HG03097 (cell line): ENCODE measurements around the gene FOXL2.

Source experiments
- ATAC-seq: cut with Tn5 transposase; IDR thresholded peaks from one replicate; pipeline ENCODE4 v1.9.1; 2021; ENCODE audit not compliant: unreplicated experiment, low FRiP score

The FOXL2 gene

GRCh38 chr3:138945709-138946662 lies 951 bp downstream of the FOXL2 start:
- ATAC-seq: no peak

- no peak for ATAC-seq
These were observed 1.8 kb downstream of the FOXL2 start for GRCh38 chr3:138944929-138945708.

- no peak for ATAC-seq
These were observed 2.3 kb downstream of the FOXL2 start for GRCh38 chr3:138944654-138944928.

- no peak for ATAC-seq
These were observed 2.9 kb downstream of the FOXL2 start for GRCh38 chr3:138943724-138944653.

- ATAC-seq: no peak
These were observed 3.9 kb downstream of the FOXL2 start for GRCh38 chr3:138942861-138943623.

- ATAC-seq: no peak
These were observed 4.7 kb downstream of the FOXL2 start for GRCh38 chr3:138942271-138942670.

GRCh38 chr3:138941259-138941885 lies 5.6 kb downstream of the FOXL2 start:
- ATAC-seq: no peak

- ATAC-seq: no peak
These were observed 6.5 kb downstream of the FOXL2 start for GRCh38 chr3:138940446-138940845.

GRCh38 chr3:138939561-138940241 lies 7.2 kb downstream of the FOXL2 start:
- ATAC-seq: no peak

GRCh38 chr3:138938877-138939560 lies 7.9 kb downstream of the FOXL2 start:
- ATAC-seq: no peak

- ATAC-seq: no peak
These were observed 8.7 kb downstream of the FOXL2 start for GRCh38 chr3:138938056-138938876.

GRCh38 chr3:138937690-138938055 lies 9.3 kb downstream of the FOXL2 start:
- no peak for ATAC-seq

GRCh38 chr3:138936741-138937689 lies 9.9 kb downstream of the FOXL2 start:
- ATAC-seq: no peak

- ATAC-seq: no peak
These were observed 10.8 kb downstream of the FOXL2 start for GRCh38 chr3:138935863-138936740.

GRCh38 chr3:138935505-138935862 lies 11.5 kb downstream of the FOXL2 start:
- ATAC-seq: no peak
